Mesendoderm (in vitro differentiated cells): ENCODE measurements around the gene PPP1CA.

Experiments
- DNase-seq: peaks from one replicate; pipeline ENCODE4 v3.0.0; 2013
- H2AK5ac ChIP-seq: 2 replicates; pipeline ENCODE4 v1.6.1; 2013; ENCODE audit warnings: low read length, inconsistent platforms
- H2BK120ac ChIP-seq: 2 replicates; pipeline ENCODE4 v1.6.1; 2013; ENCODE audit warnings: low read depth, mild to moderate bottlenecking, low read length, moderate library complexity, mixed read lengths
- H2BK15ac ChIP-seq: replicated peaks from 2 replicates; pipeline ENCODE4 v1.6.1; 2013; ENCODE audit warnings: low read depth, mild to moderate bottlenecking, moderate library complexity
- H2BK5ac ChIP-seq: 2 replicates; pipeline ENCODE4 v1.6.1; 2013; ENCODE audit warnings: low read length, inconsistent platforms
- H3K18ac ChIP-seq: 2 replicates; pipeline ENCODE4 v1.6.1; 2013; ENCODE audit warnings: mild to moderate bottlenecking, low read length, mixed read lengths
- H3K23ac ChIP-seq: one replicate; pipeline ENCODE4 v1.6.1; 2013; ENCODE audit warnings: low read length
- H3K27ac ChIP-seq: 2 replicates; pipeline ENCODE4 v1.5.1; 2013; ENCODE audit warnings: low read depth, mild to moderate bottlenecking, inconsistent platforms, low read length, moderate library complexity
- H3K27me3 ChIP-seq: 2 replicates; pipeline ENCODE4 v1.6.1; 2013; ENCODE audit warnings: low read length, control low read depth, mild to moderate bottlenecking, inconsistent platforms; ENCODE audit not compliant: insufficient read depth, poor library complexity
- H3K36me3 ChIP-seq: 2 replicates; pipeline ENCODE4 v1.6.1; 2013; ENCODE audit warnings: low read length, inconsistent platforms; ENCODE audit not compliant: control insufficient read depth, insufficient read depth
- H3K4ac ChIP-seq: one replicate; pipeline ENCODE4 v1.6.1; 2013; ENCODE audit warnings: low read depth, mild to moderate bottlenecking, low read length, moderate library complexity
- H3K4me1 ChIP-seq: 2 replicates; pipeline ENCODE4 v1.6.1; 2013; ENCODE audit warnings: low read depth, low read length, inconsistent platforms; ENCODE audit not compliant: control insufficient read depth
- H3K4me2 ChIP-seq: 2 replicates; pipeline ENCODE4 v1.6.1; 2013; ENCODE audit warnings: low read length
- H3K4me3 ChIP-seq: 2 replicates; pipeline ENCODE4 v1.5.1; 2013; ENCODE audit warnings: mild to moderate bottlenecking, low read length
- H3K56ac ChIP-seq: one replicate; pipeline ENCODE4 v1.6.1; 2013; ENCODE audit warnings: low read length
- H3K79me1 ChIP-seq: 2 replicates; pipeline ENCODE4 v1.6.1; 2013; ENCODE audit warnings: low read length, inconsistent platforms
- H3K79me2 ChIP-seq: 2 replicates; pipeline ENCODE4 v1.6.1; 2013; ENCODE audit warnings: mild to moderate bottlenecking, low read length; ENCODE audit not compliant: control insufficient read depth, insufficient read depth
- H3K9ac ChIP-seq: 2 replicates; pipeline ENCODE4 v1.6.1; 2013; ENCODE audit warnings: low read length, inconsistent platforms
- H4K5ac ChIP-seq: one replicate; pipeline ENCODE4 v1.6.1; 2013; ENCODE audit warnings: low read length
- H4K8ac ChIP-seq: one replicate; pipeline ENCODE4 v1.6.1; 2013; ENCODE audit warnings: low read depth, mild to moderate bottlenecking, control low read depth, low read length, moderate library complexity
- WGBS: extraction: QIAGEN DNeasy Blood & Tissue Kit; methylation state at CpG from one replicate; pipeline ENCODE4 v1.1.7; 2013; ENCODE audit warnings: low lambda C conversion rate, missing lambda C conversion rate; ENCODE audit not compliant: insufficient coverage; ENCODE audit errors: extremely low coverage; 5-methylcytosine and 5-hydroxymethylcytosine counted together

The PPP1CA gene

GRCh38 chr11:67397536-67397935 lies 4.1 kb downstream of the PPP1CA start:
- no peak overlapping the region for H2AK5ac ChIP-seq
- peak overlapping the region; percentile 38 for H3K56ac ChIP-seq
- no peaks in the 10 kb centered on the region for H3K27me3 ChIP-seq
- H3K79me1 ChIP-seq = peaks cover 16% of the 10 kb centered on the region
- H3K79me2 ChIP-seq = peaks cover 19% of the 10 kb centered on the region
- H3K18ac ChIP-seq = no peak overlapping the region
- H3K4me3 ChIP-seq = no peak overlapping the region
- no peak overlapping the region for H3K9ac ChIP-seq
- H2BK5ac ChIP-seq = no peak overlapping the region
- H3K27ac ChIP-seq = peak overlapping the region; percentile 40
- peaks cover 9% of the 10 kb centered on the region for H3K36me3 ChIP-seq
- no peak overlapping the region for H2BK120ac ChIP-seq
- no CpG with 5 or more reads among the region's 6 CpGs for WGBS
- H3K4me1 ChIP-seq = peaks cover 8% of the 10 kb centered on the region
- H3K4me2 ChIP-seq = no peak overlapping the region
- H3K23ac ChIP-seq = no peak overlapping the region
- H2BK15ac ChIP-seq = no peak overlapping the region
- H3K4ac ChIP-seq = no peak overlapping the region
- no peak for DNase-seq
- H4K8ac ChIP-seq = no peak overlapping the region
- no peak overlapping the region for H4K5ac ChIP-seq

DNA sequence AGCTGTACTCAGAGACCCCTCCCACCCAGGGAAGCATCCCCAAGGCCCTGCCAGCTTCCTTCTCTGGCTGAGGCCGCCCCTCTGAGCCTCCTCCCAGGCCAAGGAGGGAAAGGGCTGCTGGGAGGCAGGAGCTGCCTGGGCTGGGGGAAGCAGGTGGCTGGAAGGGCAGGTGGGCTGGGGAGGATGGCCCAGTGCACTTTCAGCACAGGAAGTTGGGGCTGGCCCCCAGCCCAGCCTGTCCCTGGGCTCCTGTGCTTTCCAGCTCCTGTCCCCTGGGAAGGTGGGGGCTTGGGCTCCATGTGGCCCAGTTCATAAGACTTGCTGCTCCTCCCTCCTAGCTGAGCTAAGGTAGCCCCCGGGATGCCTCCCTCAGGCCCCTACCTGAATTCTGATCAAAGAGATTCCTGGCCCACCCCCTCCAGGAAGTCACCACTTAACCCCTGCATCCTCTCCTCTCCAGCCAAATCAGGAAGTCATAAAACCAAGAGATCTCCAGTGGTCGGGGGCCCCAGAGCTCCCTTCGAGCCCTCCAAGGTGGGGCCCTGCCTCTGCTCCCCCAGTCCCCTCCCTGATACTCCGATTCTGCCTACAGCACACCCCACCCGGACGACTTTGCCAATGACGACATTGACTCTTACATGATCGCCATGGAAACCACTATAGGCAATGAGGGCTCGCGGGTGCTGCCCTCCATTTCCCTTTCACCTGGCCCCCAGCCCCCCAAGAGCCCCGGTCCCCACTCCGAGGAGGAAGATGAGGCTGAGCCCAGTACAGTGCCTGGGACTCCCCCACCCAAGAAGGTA lies 4.9 kb downstream of the PPP1CA start:
- WGBS = no CpG with 5 or more reads among the region's 13 CpGs

GRCh38 chr11:67396259-67396581 lies 5.4 kb downstream of the PPP1CA start:
- H2AK5ac ChIP-seq = no peak overlapping the region
- no peak overlapping the region for H4K5ac ChIP-seq
- peak overlapping the region; percentile 67 for H3K56ac ChIP-seq
- H3K27me3 ChIP-seq = no peaks in the 10 kb centered on the region
- DNase-seq = no peak
- H3K4ac ChIP-seq = no peak overlapping the region
- peak overlapping the region; percentile 78 for H3K27ac ChIP-seq
- H3K23ac ChIP-seq = no peak overlapping the region
- peaks cover 19% of the 10 kb centered on the region for H3K79me2 ChIP-seq
- no peak overlapping the region for H3K4me3 ChIP-seq
- no peak overlapping the region for H2BK5ac ChIP-seq
- H4K8ac ChIP-seq = no peak overlapping the region
- H3K36me3 ChIP-seq = peaks cover 9% of the 10 kb centered on the region
- peaks cover 19% of the 10 kb centered on the region for H3K79me1 ChIP-seq
- WGBS = no CpG with 5 or more reads among the region's 7 CpGs
- no peak overlapping the region for H3K4me2 ChIP-seq
- peaks cover 8% of the 10 kb centered on the region for H3K4me1 ChIP-seq
- no peak overlapping the region for H2BK120ac ChIP-seq
- peak overlapping the region; percentile 49 for H3K9ac ChIP-seq
- no peak overlapping the region for H3K18ac ChIP-seq
- H2BK15ac ChIP-seq = no peak overlapping the region

More for the DNA sequence above, 4.9 kb downstream of the PPP1CA start:
- no peak overlapping the region for H2BK120ac ChIP-seq
- H3K4ac ChIP-seq = no peak overlapping the region
- H3K23ac ChIP-seq = no peak overlapping the region
- H3K18ac ChIP-seq = no peak overlapping the region
- peaks cover 9% of the 10 kb centered on the region for H3K36me3 ChIP-seq
- DNase-seq = peak; percentile 78
- peaks cover 17% of the 10 kb centered on the region for H3K79me1 ChIP-seq
- H3K27me3 ChIP-seq = no peaks in the 10 kb centered on the region
- H3K56ac ChIP-seq = peak overlapping the region; percentile 64
- peak overlapping the region; percentile 78 for H3K27ac ChIP-seq
- no peak overlapping the region for H4K8ac ChIP-seq
- no peak overlapping the region for H4K5ac ChIP-seq
- H2BK15ac ChIP-seq = no peak overlapping the region
- H3K4me1 ChIP-seq = peaks cover 8% of the 10 kb centered on the region
- H3K4me2 ChIP-seq = no peak overlapping the region
- no peak overlapping the region for H2AK5ac ChIP-seq
- peak overlapping the region; percentile 49 for H3K9ac ChIP-seq
- no peak overlapping the region for H3K4me3 ChIP-seq
- peak overlapping the region; percentile 45 for H2BK5ac ChIP-seq
- H3K79me2 ChIP-seq = peaks cover 20% of the 10 kb centered on the region

DNA sequence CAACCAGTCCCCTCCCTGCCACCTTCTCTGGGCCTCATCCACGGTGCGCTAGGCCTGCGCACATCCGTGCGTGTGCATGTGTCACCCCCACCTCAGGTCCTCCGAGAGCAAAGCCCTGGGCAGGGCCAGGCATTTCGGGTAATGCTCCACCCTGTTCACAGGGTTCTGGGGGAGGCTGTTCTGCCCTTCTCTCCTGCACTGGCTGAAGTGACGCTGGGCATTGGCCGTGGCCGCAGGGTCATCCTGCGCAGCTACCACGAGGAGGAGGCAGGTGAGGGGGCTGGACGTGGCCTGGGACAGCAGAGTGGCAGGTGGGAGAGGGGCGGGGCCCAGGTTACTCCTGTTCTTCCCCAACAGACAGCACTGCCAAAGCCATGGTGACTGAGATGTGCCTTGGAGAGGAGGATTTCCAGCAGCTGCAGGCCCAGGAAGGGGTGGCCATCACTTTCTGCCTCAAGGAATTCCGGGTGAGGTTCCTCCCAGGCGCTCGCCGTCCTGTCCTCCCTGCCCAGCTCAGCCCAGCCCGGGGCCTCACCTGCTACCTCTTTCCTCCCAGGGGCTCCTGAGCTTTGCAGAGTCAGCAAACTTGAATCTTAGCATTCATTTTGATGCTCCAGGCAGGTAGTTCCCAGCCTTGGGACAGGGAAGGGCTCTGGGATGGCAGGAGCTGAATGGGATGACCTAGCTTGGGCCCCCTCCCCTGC lies 6.0 kb downstream of the PPP1CA start:
- H2AK5ac ChIP-seq = no peak overlapping the region
- H3K56ac ChIP-seq = peak overlapping the region; percentile 67
- H3K79me2 ChIP-seq = peaks cover 15% of the 10 kb centered on the region
- DNase-seq = no peak
- H3K36me3 ChIP-seq = peaks cover 9% of the 10 kb centered on the region
- H3K4me2 ChIP-seq = no peak overlapping the region
- peaks cover 7% of the 10 kb centered on the region for H3K4me1 ChIP-seq
- no peak overlapping the region for H3K4me3 ChIP-seq
- no peak overlapping the region for H2BK5ac ChIP-seq
- H3K9ac ChIP-seq = no peak overlapping the region
- no peak overlapping the region for H3K4ac ChIP-seq
- H4K8ac ChIP-seq = no peak overlapping the region
- no peak overlapping the region for H4K5ac ChIP-seq
- no peak overlapping the region for H2BK15ac ChIP-seq
- no peak overlapping the region for H2BK120ac ChIP-seq
- no peak overlapping the region for H3K18ac ChIP-seq
- H3K79me1 ChIP-seq = peaks cover 18% of the 10 kb centered on the region
- H3K27me3 ChIP-seq = no peaks in the 10 kb centered on the region
- no peak overlapping the region for H3K23ac ChIP-seq
- no CpG with 5 or more reads among the region's 19 CpGs for WGBS
- no peak overlapping the region for H3K27ac ChIP-seq

DNA sequence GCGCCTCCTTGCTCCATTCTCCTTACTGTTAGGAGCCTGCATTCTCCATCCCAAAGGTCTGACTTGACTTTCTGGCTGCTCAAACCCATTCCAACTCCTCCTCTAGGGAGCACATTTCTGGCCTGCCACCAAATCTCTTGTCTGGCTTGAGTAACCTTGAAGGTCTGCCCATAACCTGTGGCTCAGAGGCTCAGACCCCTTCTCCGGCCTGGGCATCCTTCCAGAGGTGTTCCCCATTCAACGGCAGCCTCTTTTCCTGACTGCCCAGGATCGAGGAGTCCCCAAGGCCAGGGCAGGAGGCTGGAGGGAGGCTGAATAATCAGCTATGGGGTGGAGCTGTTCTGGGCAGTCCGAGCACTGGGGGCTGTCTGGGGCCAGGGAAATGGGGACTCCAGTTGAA lies 7.7 kb downstream of the PPP1CA start:
- H2BK120ac ChIP-seq = no peak overlapping the region
- no CpG with 5 or more reads among the region's 5 CpGs for WGBS
- H3K18ac ChIP-seq = no peak overlapping the region
- peaks cover 7% of the 10 kb centered on the region for H3K36me3 ChIP-seq
- H3K23ac ChIP-seq = no peak overlapping the region
- no peak overlapping the region for H2AK5ac ChIP-seq
- H3K9ac ChIP-seq = no peak overlapping the region
- H2BK15ac ChIP-seq = no peak overlapping the region
- no peak overlapping the region for H3K4ac ChIP-seq
- no peak overlapping the region for H4K5ac ChIP-seq
- peaks cover 5% of the 10 kb centered on the region for H3K79me2 ChIP-seq
- H2BK5ac ChIP-seq = no peak overlapping the region
- no peak overlapping the region for H3K4me2 ChIP-seq
- no peak overlapping the region for H3K27ac ChIP-seq
- H3K4me3 ChIP-seq = no peak overlapping the region
- H3K27me3 ChIP-seq = no peaks in the 10 kb centered on the region
- H3K79me1 ChIP-seq = peaks cover 10% of the 10 kb centered on the region
- no peak for DNase-seq
- no peak overlapping the region for H4K8ac ChIP-seq
- H3K4me1 ChIP-seq = peaks cover 4% of the 10 kb centered on the region
- no peak overlapping the region for H3K56ac ChIP-seq
